Measurements from ENCODE around the gene CNPY1. TPM values are rescaled to one million over a fixed set of nuclear protein-coding genes. Genes with fewer than 3 reads are reported as not detected.

Gene CNPY1
- total RNA-seq, 3 donors from 2014 or later = 0.29 TPM; not detected in 2

GRCh38 chr7:155517969-155518368, 28.4 kb downstream of the CNPY1 start:
- intact Hi-C loops (cut with DNase I; ENCODE audit: low total_unique reads) = no loop called here
- Histone ChIP-seq H3K27me3 (peaks cover 0 to 46% of the 10 kb centered on the region in 2 donors), H3K9me3 (no peaks in the 10 kb centered on the region), H3K27ac (no peak overlapping the region), H3K4me3 (no peak overlapping the region), H3K36me3 (no peaks in the 10 kb centered on the region), H3K4me1 (no peaks in the 10 kb centered on the region)
- no peak for DNase-seq (ENCODE audit: low spot score in 2 of 2)
- TF ChIP-seq POLR2A (IDR thresholded peaks at IDR 0.05) (no peak), CTCF (IDR thresholded peaks at IDR 0.05) (no peak), POLR2AphosphoS5 (IDR thresholded peaks at IDR 0.05) (no peak)

GRCh38 chr7:155517452-155517851, 28.9 kb downstream of the CNPY1 start:
- H3K9me3 ChIP-seq = no peaks in the 10 kb centered on the region
- H3K27ac ChIP-seq = no peak overlapping the region
- TF ChIP-seq POLR2A (IDR thresholded peaks at IDR 0.05) (no peak), CTCF (IDR thresholded peaks at IDR 0.05) (no peak)
- intact Hi-C loops (cut with DNase I; ENCODE audit: low total_unique reads) = no loop called here
- no peak overlapping the region for H3K4me3 ChIP-seq
- H3K4me1 ChIP-seq = no peaks in the 10 kb centered on the region
- no peaks in the 10 kb centered on the region for H3K36me3 ChIP-seq
- DNase-seq (ENCODE audit: low spot score in 2 of 2) = no peak
- peaks cover 0 to 42% of the 10 kb centered on the region in 2 donors for H3K27me3 ChIP-seq

GRCh38 chr7:155516466-155516865, 29.9 kb downstream of the CNPY1 start:
- no peak for DNase-seq (ENCODE audit: low spot score in 2 of 2)
- H3K36me3 ChIP-seq = no peaks in the 10 kb centered on the region
- no peaks in the 10 kb centered on the region for H3K9me3 ChIP-seq
- intact Hi-C loops (cut with DNase I; ENCODE audit: low total_unique reads) = no loop called here
- no peaks in the 10 kb centered on the region for H3K4me1 ChIP-seq
- H3K27me3 ChIP-seq = peaks cover 0 to 48% of the 10 kb centered on the region in 2 donors
- H3K27ac ChIP-seq = no peak overlapping the region
- no peak overlapping the region for H3K4me3 ChIP-seq
- no peak for TF ChIP-seq CTCF (IDR thresholded peaks at IDR 0.05)

- Histone ChIP-seq H3K27me3 (peaks cover 0 to 59% of the 10 kb centered on the region in 2 donors), H3K4me1 (no peaks in the 10 kb centered on the region), H3K36me3 (no peaks in the 10 kb centered on the region), H3K4me3 (no peak overlapping the region), H3K27ac (no peak overlapping the region), H3K9me3 (no peaks in the 10 kb centered on the region)
- TF ChIP-seq CTCF (IDR thresholded peaks at IDR 0.05) = no peak
- TF ChIP-seq POLR2AphosphoS5 (IDR thresholded peaks at IDR 0.05) = no peak
- no peak for TF ChIP-seq POLR2A (IDR thresholded peaks at IDR 0.05)
- DNase-seq (ENCODE audit: low spot score in 2 of 2) = no peak
- intact Hi-C loops (cut with DNase I; ENCODE audit: low total_unique reads) = no loop called here
These were observed 31.0 kb downstream of the CNPY1 start for GRCh38 chr7:155515318-155515717.

- DNase-seq (ENCODE audit: low spot score in 2 of 2) = no peak
- Histone ChIP-seq H3K27ac (no peak overlapping the region), H3K4me3 (no peak overlapping the region), H3K4me1 (no peaks in the 10 kb centered on the region), H3K27me3 (peaks cover 4 to 70% of the 10 kb centered on the region in 2 donors), H3K9me3 (no peaks in the 10 kb centered on the region), H3K36me3 (no peaks in the 10 kb centered on the region)
- intact Hi-C loops (cut with DNase I; ENCODE audit: low total_unique reads) = no loop called here
- TF ChIP-seq POLR2AphosphoS5 (IDR thresholded peaks at IDR 0.05) (no peak), CTCF (IDR thresholded peaks at IDR 0.05) (no peak), POLR2A (IDR thresholded peaks at IDR 0.05) (no peak)
These were observed 32.1 kb downstream of the CNPY1 start for GRCh38 chr7:155514296-155514695.

Measured in breast epithelium (tissue), 4 donors.